ENCODE results near the gene CACNA1D.
"Not testable (repeated sequence)": the region's sequence is repeated elsewhere in the genome, so short reads cannot be mapped to it uniquely, and the experiment has no call there.

The CACNA1D gene

GRCh38 chr3:53616971-53617892 lies 122.8 kb downstream of the CACNA1D start:
- DNase-seq (ENCODE audit: low read depth in 2 of 2): no peak

- DNase-seq (ENCODE audit: low read depth in 2 of 2): no peak
Observed at GRCh38 chr3:53617893-53618523, 123.6 kb downstream of the CACNA1D start.

GRCh38 chr3:53618524-53618906 lies 124.1 kb downstream of the CACNA1D start:
- DNase-seq (ENCODE audit: low read depth in 2 of 2): no peak

- no peak for DNase-seq (ENCODE audit: low read depth in 2 of 2)
Observed at GRCh38 chr3:53618936-53619335, 124.5 kb downstream of the CACNA1D start.

GRCh38 chr3:53624061-53624857 lies 129.8 kb downstream of the CACNA1D start:
- no peak for DNase-seq (ENCODE audit: low read depth in 2 of 2)

- DNase-seq (ENCODE audit: low read depth in 2 of 2): no peak
Observed at GRCh38 chr3:53626876-53627275, 132.5 kb downstream of the CACNA1D start.

GRCh38 chr3:53628536-53629401 lies 134.4 kb downstream of the CACNA1D start:
- no peak for DNase-seq (ENCODE audit: low read depth in 2 of 2)

- DNase-seq (ENCODE audit: low read depth in 2 of 2): no peak
Observed at GRCh38 chr3:53629402-53629723, 135.0 kb downstream of the CACNA1D start.

GRCh38 chr3:53630547-53630946 lies 136.1 kb downstream of the CACNA1D start:
- DNase-seq (ENCODE audit: low read depth in 2 of 2): no peak

- DNase-seq (ENCODE audit: low read depth in 2 of 2): no peak
Observed at GRCh38 chr3:53633197-53633787, 138.9 kb downstream of the CACNA1D start.

- no peak for DNase-seq (ENCODE audit: low read depth in 2 of 2)
Observed at GRCh38 chr3:53635041-53635440, 140.6 kb downstream of the CACNA1D start.

GRCh38 chr3:53638806-53639205 lies 144.4 kb downstream of the CACNA1D start:
- DNase-seq (ENCODE audit: low read depth in 2 of 2): not testable (repeated sequence)

- DNase-seq (ENCODE audit: low read depth in 2 of 2): no peak
Observed at GRCh38 chr3:53641397-53641796, 147.0 kb downstream of the CACNA1D start.

GRCh38 chr3:53642211-53642610 lies 147.8 kb downstream of the CACNA1D start:
- DNase-seq (ENCODE audit: low read depth in 2 of 2): no peak

- DNase-seq (ENCODE audit: low read depth in 2 of 2): no peak
Observed at GRCh38 chr3:53643757-53644156, 149.3 kb downstream of the CACNA1D start.

- DNase-seq (ENCODE audit: low read depth in 2 of 2): no peak
Observed at GRCh38 chr3:53645754-53646153, 151.3 kb downstream of the CACNA1D start.

GRCh38 chr3:53646723-53647122 lies 152.3 kb downstream of the CACNA1D start:
- no peak for DNase-seq (ENCODE audit: low read depth in 2 of 2)

GRCh38 chr3:53649816-53650215 lies 155.4 kb downstream of the CACNA1D start:
- no peak for DNase-seq (ENCODE audit: low read depth in 2 of 2)

- DNase-seq (ENCODE audit: low read depth in 2 of 2): no peak
Observed at GRCh38 chr3:53650424-53650823, 156.0 kb downstream of the CACNA1D start.

GRCh38 chr3:53650928-53651661 lies 156.7 kb downstream of the CACNA1D start:
- no peak for DNase-seq (ENCODE audit: low read depth in 2 of 2)

All from fibroblast of skin of left biceps (primary cell).